ENCODE results near the gene STRIT1.

The STRIT1 gene

GRCh38 chr3:155293516-155293915 is at the start of gene STRIT1:
TSS of gene STRIT1 (minus strand) at chr3:155293683.
- no peak for DNase-seq (ENCODE audit: low read depth in 2 of 2)

GRCh38 chr3:155342344-155342743 is 48.9 kb upstream of the STRIT1 start:
- DNase-seq (ENCODE audit: low read depth in 2 of 2), result no peak

- no peak for DNase-seq (ENCODE audit: low read depth in 2 of 2)
These were observed 45.6 kb upstream of the STRIT1 start for GRCh38 chr3:155339052-155339451.

GRCh38 chr3:155335724-155336354 is 42.4 kb upstream of the STRIT1 start:
- DNase-seq (ENCODE audit: low read depth in 2 of 2), result no peak

GRCh38 chr3:155334914-155335723 is 41.6 kb upstream of the STRIT1 start:
- DNase-seq (ENCODE audit: low read depth in 2 of 2), result no peak

GRCh38 chr3:155334215-155334913 is 40.9 kb upstream of the STRIT1 start:
- no peak for DNase-seq (ENCODE audit: low read depth in 2 of 2)

- no peak for DNase-seq (ENCODE audit: low read depth in 2 of 2)
These were observed 39.2 kb upstream of the STRIT1 start for GRCh38 chr3:155332716-155333115.

- DNase-seq (ENCODE audit: low read depth in 2 of 2), result no peak
These were observed 37.6 kb upstream of the STRIT1 start for GRCh38 chr3:155331078-155331477.

- no peak for DNase-seq (ENCODE audit: low read depth in 2 of 2)
These were observed 36.9 kb upstream of the STRIT1 start for GRCh38 chr3:155330370-155330769.

- no peak for DNase-seq (ENCODE audit: low read depth in 2 of 2)
These were observed 36.1 kb upstream of the STRIT1 start for GRCh38 chr3:155329513-155330048.

- no peak for DNase-seq (ENCODE audit: low read depth in 2 of 2)
These were observed 34.4 kb upstream of the STRIT1 start for GRCh38 chr3:155327871-155328270.

GRCh38 chr3:155327430-155327829 is 33.9 kb upstream of the STRIT1 start:
- no peak for DNase-seq (ENCODE audit: low read depth in 2 of 2)

- DNase-seq (ENCODE audit: low read depth in 2 of 2), result no peak
These were observed 33.4 kb upstream of the STRIT1 start for GRCh38 chr3:155326901-155327300.

- DNase-seq (ENCODE audit: low read depth in 2 of 2), result no peak
These were observed 32.8 kb upstream of the STRIT1 start for GRCh38 chr3:155326244-155326643.

GRCh38 chr3:155325263-155325835 is 31.9 kb upstream of the STRIT1 start:
- no peak for DNase-seq (ENCODE audit: low read depth in 2 of 2)

GRCh38 chr3:155323063-155323666 is 29.7 kb upstream of the STRIT1 start:
- no peak for DNase-seq (ENCODE audit: low read depth in 2 of 2)

GRCh38 chr3:155321418-155321817 is 27.9 kb upstream of the STRIT1 start:
- no peak for DNase-seq (ENCODE audit: low read depth in 2 of 2)

- no peak for DNase-seq (ENCODE audit: low read depth in 2 of 2)
These were observed 27.5 kb upstream of the STRIT1 start for GRCh38 chr3:155320934-155321333.

- DNase-seq (ENCODE audit: low read depth in 2 of 2), result no peak
These were observed 25.3 kb upstream of the STRIT1 start for GRCh38 chr3:155318740-155319139.

- DNase-seq (ENCODE audit: low read depth in 2 of 2), result no peak
These were observed 23.7 kb upstream of the STRIT1 start for GRCh38 chr3:155317211-155317610.

- DNase-seq (ENCODE audit: low read depth in 2 of 2), result no peak
These were observed 22.9 kb upstream of the STRIT1 start for GRCh38 chr3:155316426-155316825.

GRCh38 chr3:155313916-155314315 is 20.4 kb upstream of the STRIT1 start:
- no peak for DNase-seq (ENCODE audit: low read depth in 2 of 2)

Data from stimulated activated CD8-positive, alpha-beta memory T cell treated with anti-CD3 and anti-CD28 coated beads, Interleukin-15, amount 100 ng/mL, for 48 hours (primary cell).